HL-60/S4 (cell line): Measurements from ENCODE around the gene KIF16B.

Experiments
- in situ Hi-C: fragments of 300-500 bp; cut with MboI; formaldehyde crosslinking; loops from 2 replicates; pipeline ENCODE4 v1.14.3; 2022; ENCODE audit warnings: low sequenced_read_pairs

KIF16B gene

GRCh38 chr20:16556301-16556700 lies 16.9 kb downstream of the KIF16B start:
- in situ Hi-C loops, result no loop called here

GRCh38 chr20:16555754-16556153 lies 17.5 kb downstream of the KIF16B start:
- in situ Hi-C loops, result no loop called here

- in situ Hi-C loops, result no loop called here
Measured at GRCh38 chr20:16554766-16555543, 18.3 kb downstream of the KIF16B start.

GRCh38 chr20:16553684-16554083 lies 19.6 kb downstream of the KIF16B start:
- in situ Hi-C loops, result no loop called here

GRCh38 chr20:16553101-16553500 lies 20.1 kb downstream of the KIF16B start:
- in situ Hi-C loops, result no loop called here

GRCh38 chr20:16552015-16552414 lies 21.2 kb downstream of the KIF16B start:
- in situ Hi-C loops, result no loop called here

GRCh38 chr20:16551607-16552006 lies 21.6 kb downstream of the KIF16B start:
- in situ Hi-C loops, result no loop called here

GRCh38 chr20:16548068-16548672 lies 25.1 kb downstream of the KIF16B start:
- in situ Hi-C loops, result no loop called here

- in situ Hi-C loops, result no loop called here
Measured at GRCh38 chr20:16544949-16545348, 28.3 kb downstream of the KIF16B start.

GRCh38 chr20:16542477-16542876 lies 30.8 kb downstream of the KIF16B start:
- in situ Hi-C loops, result no loop called here

- in situ Hi-C loops, result no loop called here
Measured at GRCh38 chr20:16541878-16542277, 31.4 kb downstream of the KIF16B start.

GRCh38 chr20:16541226-16541625 lies 32.0 kb downstream of the KIF16B start:
- in situ Hi-C loops, result no loop called here

GRCh38 chr20:16539280-16540021 lies 33.8 kb downstream of the KIF16B start:
- in situ Hi-C loops, result no loop called here

GRCh38 chr20:16538779-16539178 lies 34.5 kb downstream of the KIF16B start:
- in situ Hi-C loops, result no loop called here

GRCh38 chr20:16537918-16538317 lies 35.3 kb downstream of the KIF16B start:
- in situ Hi-C loops, result no loop called here

- in situ Hi-C loops, result no loop called here
Measured at GRCh38 chr20:16537025-16537665, 36.1 kb downstream of the KIF16B start.

GRCh38 chr20:16535277-16535676 lies 38.0 kb downstream of the KIF16B start:
- in situ Hi-C loops, result no loop called here

GRCh38 chr20:16533502-16533901 lies 39.7 kb downstream of the KIF16B start:
- in situ Hi-C loops, result no loop called here

- in situ Hi-C loops, result no loop called here
Measured at GRCh38 chr20:16531485-16531884, 41.8 kb downstream of the KIF16B start.

- in situ Hi-C loops, result no loop called here
Measured at GRCh38 chr20:16530201-16530681, 43.0 kb downstream of the KIF16B start.

GRCh38 chr20:16528078-16528477 lies 45.2 kb downstream of the KIF16B start:
- in situ Hi-C loops, result no loop called here
